ENCODE measurements around the gene FUT9. TPM values are rescaled to one million over a fixed set of nuclear protein-coding genes. Genes with fewer than 3 reads are reported as not detected.

FUT9 gene
- polyA plus RNA-seq, 1 donor (not counting 4 experiments of a cell fraction or from before 2014, with no cell fraction given) = not detected

GRCh38 chr6:96094077-96094476, 78.3 kb downstream of the FUT9 start:
- no peak for FAIRE-seq
- no peaks in the 10 kb centered on the region for H3K36me3 ChIP-seq (ENCODE audit: control insufficient read depth in 2 of 2, extremely low read depth in 1 of 2, insufficient read depth in 2 of 2, low read length in 2 of 2)

GRCh38 chr6:96099069-96099468, 83.3 kb downstream of the FUT9 start:
- Histone ChIP-seq H2AFZ (ENCODE audit: control insufficient read depth, low read length) (no peak overlapping the region), H3K9ac (ENCODE audit: control insufficient read depth, extremely low read depth, insufficient read depth, low read length) (no peak overlapping the region), H3K9me3 (ENCODE audit: control insufficient read depth, low read depth, low read length) (no peaks in the 10 kb centered on the region), H3K36me3 (ENCODE audit: control insufficient read depth in 2 of 2, extremely low read depth in 1 of 2, insufficient read depth in 2 of 2, low read length in 2 of 2) (no peaks in the 10 kb centered on the region), H3K4me2 (ENCODE audit: control insufficient read depth, extremely low read depth, insufficient read depth, low read depth, low read length) (no peak overlapping the region), H3K79me2 (ENCODE audit: control insufficient read depth, insufficient read depth, low read length) (no peaks in the 10 kb centered on the region), H3K27ac (ENCODE audit: control insufficient read depth, insufficient read depth, low read length) (no peak overlapping the region), H4K20me1 (ENCODE audit: control insufficient read depth, extremely low read depth, insufficient read depth, low read length) (no peaks in the 10 kb centered on the region), H3K4me1 (ENCODE audit: control insufficient read depth, extremely low read depth, insufficient read depth, low read length) (peaks cover 3% of the 10 kb centered on the region), H3K9me1 (ENCODE audit: control insufficient read depth, extremely low read depth, insufficient read depth, low read length) (no peaks in the 10 kb centered on the region), H3K4me3 (ENCODE audit: control insufficient read depth in 2 of 3, extremely low read depth in 1 of 3, insufficient read depth in 2 of 3, low read depth in 1 of 3, low read length in 3 of 3) (no peak overlapping the region), H3K27me3 (ENCODE audit: control insufficient read depth, extremely low read depth, insufficient read depth, low read length) (no peaks in the 10 kb centered on the region)
- DNase-seq (ENCODE audit: low read depth, low spot score) = no peak
- no peak for TF ChIP-seq CTCF (optimal IDR thresholded peaks at IDR 0.05 in 1 of 3, IDR thresholded peaks at IDR 0.05 in 1 of 3, conservative IDR thresholded peaks at IDR 0.05 in 1 of 3; ENCODE audit: extremely low read depth in 1 of 3, insufficient read depth in 2 of 3, low read length in 3 of 3)
- TF ChIP-seq EZH2 (IDR thresholded peaks at IDR 0.05; ENCODE audit: low read length) = no peak
- dilution Hi-C loops (cut with MboI; ENCODE audit: extremely low pct_ligation_motif_present, low sequenced_read_pairs) = no loop called here
- no peak for FAIRE-seq

More at GRCh38 chr6:96094077-96094476, 78.3 kb downstream of the FUT9 start:
- dilution Hi-C loops (cut with MboI; ENCODE audit: extremely low pct_ligation_motif_present, low sequenced_read_pairs) = no loop called here
- H3K9me3 ChIP-seq (ENCODE audit: control insufficient read depth, low read depth, low read length) = no peaks in the 10 kb centered on the region
- H3K79me2 ChIP-seq (ENCODE audit: control insufficient read depth, insufficient read depth, low read length) = no peaks in the 10 kb centered on the region
- no peaks in the 10 kb centered on the region for H4K20me1 ChIP-seq (ENCODE audit: control insufficient read depth, extremely low read depth, insufficient read depth, low read length)
- H3K4me2 ChIP-seq (ENCODE audit: control insufficient read depth, extremely low read depth, insufficient read depth, low read depth, low read length) = no peak overlapping the region
- H3K4me1 ChIP-seq (ENCODE audit: control insufficient read depth, extremely low read depth, insufficient read depth, low read length) = no peaks in the 10 kb centered on the region
- no peak overlapping the region for H3K9ac ChIP-seq (ENCODE audit: control insufficient read depth, extremely low read depth, insufficient read depth, low read length)
- no peaks in the 10 kb centered on the region for H3K9me1 ChIP-seq (ENCODE audit: control insufficient read depth, extremely low read depth, insufficient read depth, low read length)
- no peak for TF ChIP-seq CTCF (optimal IDR thresholded peaks at IDR 0.05 in 1 of 3, IDR thresholded peaks at IDR 0.05 in 1 of 3, conservative IDR thresholded peaks at IDR 0.05 in 1 of 3; ENCODE audit: extremely low read depth in 1 of 3, insufficient read depth in 2 of 3, low read length in 3 of 3)
- no peak for TF ChIP-seq EZH2 (IDR thresholded peaks at IDR 0.05; ENCODE audit: low read length)
- H3K27me3 ChIP-seq (ENCODE audit: control insufficient read depth, extremely low read depth, insufficient read depth, low read length) = no peaks in the 10 kb centered on the region
- H3K4me3 ChIP-seq (ENCODE audit: control insufficient read depth in 2 of 3, extremely low read depth in 1 of 3, insufficient read depth in 2 of 3, low read depth in 1 of 3, low read length in 3 of 3) = no peak overlapping the region
- DNase-seq (ENCODE audit: low read depth, low spot score) = no peak
- H2AFZ ChIP-seq (ENCODE audit: control insufficient read depth, low read length) = no peak overlapping the region
- no peak overlapping the region for H3K27ac ChIP-seq (ENCODE audit: control insufficient read depth, insufficient read depth, low read length)

Data from keratinocyte (primary cell).